IMR-90 (cell line): ENCODE measurements around the gene CROCC2. TPM values are rescaled to one million over a fixed set of nuclear protein-coding genes. Genes with fewer than 3 reads are reported as not detected.

Source experiments
- ATAC-seq: fragments of 200-7000 bp; cut with Tn5 transposase; 2 replicates; pipeline ENCODE4 v1.9.1; 2020; ENCODE audit warnings: low read depth, mild to moderate bottlenecking, moderate library complexity
- BruUV-seq: library from RNA; stranded (reverse); fragments of 400-500 nt; replicated peaks from 2 replicates; lab custom pipeline; 2021; lab: Mats Ljungman, UMichigan
- CTCF ChIA-PET: fragments of 300-600 bp; formaldehyde crosslinking; extraction: SDS; loops from one replicate; lab custom pipeline; 2021; ENCODE audit warnings: antibody characterized with exemption; lab: Yijun Ruan, JAX
- POLR2A ChIA-PET: fragments of 300-600 bp; sonication (Branson Sonifier 250); formaldehyde crosslinking; loops from one replicate; lab custom pipeline; 2022; ENCODE audit warnings: antibody characterized with exemption; ENCODE audit not compliant: unreplicated experiment; lab: Charles Lee
- DNase-seq: peaks from one replicate; pipeline ENCODE4 v3.0.0; 2013
- H2AFZ ChIP-seq: replicated peaks from 2 replicates; pipeline ENCODE3; 2013; ENCODE audit warnings: low read length, mild to moderate bottlenecking; ENCODE audit not compliant: poor library complexity
- H2AK5ac ChIP-seq: 2 replicates; pipeline ENCODE4 v1.6.1; 2013; ENCODE audit warnings: low read depth, low read length, inconsistent platforms
- H2AK9ac ChIP-seq: replicated peaks from 2 replicates; pipeline ENCODE3; 2013; ENCODE audit warnings: mild to moderate bottlenecking, low read depth, low read length, moderate library complexity; ENCODE audit not compliant: poor library complexity
- H2BK120ac ChIP-seq: 2 replicates; pipeline ENCODE4 v1.6.1; 2013; ENCODE audit warnings: low read depth, low read length, inconsistent platforms
- H2BK15ac ChIP-seq: 3 replicates; pipeline ENCODE4 v1.6.1; 2013; ENCODE audit warnings: low read depth, low read length, inconsistent platforms
- H2BK20ac ChIP-seq: 2 replicates; pipeline ENCODE4 v1.6.1; 2013; ENCODE audit warnings: low read depth, mild to moderate bottlenecking, inconsistent platforms, low read length, moderate library complexity
- H2BK5ac ChIP-seq: 2 replicates; pipeline ENCODE4 v1.6.1; 2013; ENCODE audit warnings: mild to moderate bottlenecking, low read depth, low read length, inconsistent platforms; ENCODE audit not compliant: poor library complexity, severe bottlenecking
- H3K14ac ChIP-seq: replicated peaks from 2 replicates; pipeline ENCODE4 v1.6.1; 2013; ENCODE audit warnings: low read depth, low read length, inconsistent platforms
- H3K18ac ChIP-seq: 2 replicates; pipeline ENCODE4 v1.6.1; 2013; ENCODE audit warnings: low read depth, low read length, control low read depth
- H3K23ac ChIP-seq: 2 replicates; pipeline ENCODE4 v1.6.1; 2013; ENCODE audit warnings: low read depth, low read length, inconsistent platforms
- H3K27ac ChIP-seq: 2 replicates; pipeline ENCODE4 v1.5.1; 2013; ENCODE audit warnings: mild to moderate bottlenecking, control low read depth, low read length; ENCODE audit not compliant: insufficient read depth
- H3K27me3 ChIP-seq: 2 replicates; pipeline ENCODE4 v1.6.1; 2013; ENCODE audit warnings: low read length; ENCODE audit not compliant: control insufficient read depth, insufficient read depth
- H3K36me3 ChIP-seq: 2 replicates; pipeline ENCODE4 v1.6.1; 2013; ENCODE audit warnings: low read length, mixed read lengths; ENCODE audit not compliant: control insufficient read depth, insufficient read depth
- H3K4ac ChIP-seq: 2 replicates; pipeline ENCODE4 v1.6.1; 2013; ENCODE audit warnings: low read depth, low read length, inconsistent platforms
- H3K4me1 ChIP-seq: 2 replicates; pipeline ENCODE4 v1.6.1; 2013; ENCODE audit warnings: low read length, mixed read lengths; ENCODE audit not compliant: control insufficient read depth, insufficient read depth
- H3K4me2 ChIP-seq: 2 replicates; pipeline ENCODE4 v1.6.1; 2013; ENCODE audit warnings: low read depth, mild to moderate bottlenecking, control low read depth, low read length, moderate library complexity
- H3K4me3 ChIP-seq: 2 replicates; pipeline ENCODE4 v1.5.1; 2013; ENCODE audit warnings: low read depth, mild to moderate bottlenecking, control low read depth, low read length, moderate library complexity; ENCODE audit not compliant: insufficient read depth
- H3K56ac ChIP-seq: 2 replicates; pipeline ENCODE4 v1.6.1; 2013; ENCODE audit warnings: low read length, inconsistent platforms; ENCODE audit not compliant: insufficient read depth; ENCODE audit errors: extremely low read depth
- H3K79me1 ChIP-seq, 2 experiments: 2 replicates each; pipeline ENCODE4 v1.6.1; 2013; ENCODE audit warnings: low read length in 2 of 2, inconsistent platforms in 1 of 2, low read depth in 1 of 2
- H3K9ac ChIP-seq: 2 replicates; pipeline ENCODE4 v1.6.1; 2013; ENCODE audit warnings: low read depth, low read length, control low read depth
- H3K9me1 ChIP-seq: 2 replicates; pipeline ENCODE4 v1.6.1; 2013; ENCODE audit warnings: low read length, inconsistent platforms; ENCODE audit not compliant: insufficient read depth
- H3K9me3 ChIP-seq: 2 replicates; pipeline ENCODE4 v1.6.1; 2013; ENCODE audit warnings: low read length; ENCODE audit not compliant: control insufficient read depth, insufficient read depth
- H4K20me1 ChIP-seq: 2 replicates; pipeline ENCODE4 v1.6.1; 2013; ENCODE audit warnings: low read length, inconsistent platforms; ENCODE audit not compliant: insufficient read depth
- H4K5ac ChIP-seq: 2 replicates; pipeline ENCODE4 v1.6.1; 2013; ENCODE audit warnings: mild to moderate bottlenecking, low read depth, low read length, control low read depth
- H4K8ac ChIP-seq, 2 experiments: 2 replicates each; pipeline ENCODE4 v1.6.1; 2013; ENCODE audit warnings: low read depth in 2 of 2, low read length in 2 of 2, control low read depth in 1 of 2, inconsistent platforms in 1 of 2
- H4K91ac ChIP-seq: 2 replicates; pipeline ENCODE4 v1.6.1; 2013; ENCODE audit warnings: low read depth, low read length, inconsistent platforms; ENCODE audit not compliant: insufficient read depth
- BHLHE40 ChIP-seq: fragments of 150-350 bp; IDR thresholded peaks from 2 replicates; pipeline ENCODE4 v1.6.1; 2016; ENCODE audit warnings: mild to moderate bottlenecking, low read depth, low read length
- CEBPB ChIP-seq: IDR thresholded peaks from 2 replicates; pipeline ENCODE4 v1.6.1; 2012; ENCODE audit warnings: low read depth, low read length, improper control_type of control experiment
- CHD1 ChIP-seq: IDR thresholded peaks from 2 replicates; pipeline ENCODE4 v1.6.1; 2012; ENCODE audit warnings: low read depth, low read length, improper control_type of control experiment
- FOS ChIP-seq: fragments of 150-350 bp; IDR thresholded peaks from 2 replicates; pipeline ENCODE4 v1.6.1; 2016; ENCODE audit warnings: low read depth, low read length
- MAZ ChIP-seq: IDR thresholded peaks from 2 replicates; pipeline ENCODE4 v1.6.1; 2012; ENCODE audit warnings: low read depth, mild to moderate bottlenecking, low read length, improper control_type of control experiment, moderate library complexity, borderline replicate concordance
- MXI1 ChIP-seq: IDR thresholded peaks from 2 replicates; pipeline ENCODE4 v1.6.1; 2012; ENCODE audit warnings: low read depth, mild to moderate bottlenecking, low read length, moderate library complexity, borderline replicate concordance
- NFE2L2 ChIP-seq: fragments of 150-350 bp; IDR thresholded peaks from 2 replicates; pipeline ENCODE4 v1.6.1; 2016; ENCODE audit warnings: low read depth, mild to moderate bottlenecking, low read length
- POLR2A ChIP-seq: IDR thresholded peaks from 2 replicates; pipeline ENCODE4 v1.6.1; 2012; ENCODE audit warnings: mild to moderate bottlenecking, low read depth, low read length
- RAD21 ChIP-seq: IDR thresholded peaks from 2 replicates; pipeline ENCODE4 v1.6.1; 2012; ENCODE audit warnings: low read length, improper control_type of control experiment
- RCOR1 ChIP-seq: IDR thresholded peaks from 2 replicates; pipeline ENCODE4 v1.6.1; 2012; ENCODE audit warnings: mild to moderate bottlenecking, low read length, improper control_type of control experiment; ENCODE audit not compliant: insufficient replicate concordance
- RFX5 ChIP-seq: IDR thresholded peaks from 2 replicates; pipeline ENCODE4 v1.8.0; 2012; ENCODE audit warnings: low read depth, mild to moderate bottlenecking, low read length, moderate library complexity
- SMC3 ChIP-seq: fragments of 150-350 bp; IDR thresholded peaks from 2 replicates; pipeline ENCODE4 v1.6.1; 2016; ENCODE audit warnings: low read depth, mild to moderate bottlenecking, antibody characterized with exemption, low read length, moderate library complexity
- WGBS, 2 experiments: methylation state at CpG; one replicate each; pipeline versions ENCODE4 v1.1.5 to v1.1.7; 2013; ENCODE audit warnings: missing lambda C conversion rate in 2 of 2; ENCODE audit not compliant: insufficient read length in 1 of 2; ENCODE audit errors: extremely low coverage in 2 of 2; 5-methylcytosine and 5-hydroxymethylcytosine counted together
- dilution Hi-C: fragments of 300-500 bp; cut with HindIII; formaldehyde crosslinking; loops from one replicate; pipeline ENCODE4 v1.14.3; 2018; ENCODE audit warnings: low sequenced_read_pairs; ENCODE audit not compliant: unreplicated experiment
- in situ Hi-C: fragments of 300-500 bp; cut with MboI; formaldehyde crosslinking; loops from 3 replicates; pipeline ENCODE4 v1.14.3; 2019; ENCODE audit warnings: low sequenced_read_pairs, inconsistent platforms, mixed read lengths
- intact Hi-C: fragments of 100-400 bp; cut with micrococcal nuclease; formaldehyde crosslinking; loops from 2 replicates; pipeline ENCODE4 v1.10.0; 2022
- polyA plus RNA-seq, 3 experiments: library from polyadenylated mRNA; depleted of rRNA; stranded (reverse); fragments of >200 nt; gene quantifications; 2 replicates each; pipeline ENCODE4 v1.2.3, GENCODE V29; 2012; ENCODE audit warnings: low replicate concordance in 1 of 3
- total RNA-seq: library from RNA; depleted of rRNA; stranded (reverse); fragments of >200 nt; gene quantifications from 2 replicates; pipeline ENCODE4 v1.2.3, GENCODE V29; 2012
- TF ChIP-seq, protein P1 (sequence below): fragments of 150-350 bp; IDR thresholded peaks from 2 replicates; pipeline ENCODE4 v1.6.1; 2016; ENCODE audit warnings: low read depth, mild to moderate bottlenecking, low read length, moderate library complexity, borderline replicate concordance
- TF ChIP-seq, protein P2 (sequence below): fragments of 150-350 bp; IDR thresholded peaks from 2 replicates; pipeline ENCODE4 v1.6.1; 2017; ENCODE audit warnings: mild to moderate bottlenecking, antibody characterized with exemption, low read length, low read depth
- TF ChIP-seq, protein P3 (sequence below): conservative IDR thresholded peaks from 2 replicates; pipeline ENCODE4 v1.5.1; 2012; ENCODE audit warnings: mild to moderate bottlenecking, low read depth, low read length, improper control_type of control experiment

CROCC2 gene
- total and polyA plus RNA-seq, 2 of the 4 experiments (the other 2 are of a cell fraction) = not detected

DNA sequence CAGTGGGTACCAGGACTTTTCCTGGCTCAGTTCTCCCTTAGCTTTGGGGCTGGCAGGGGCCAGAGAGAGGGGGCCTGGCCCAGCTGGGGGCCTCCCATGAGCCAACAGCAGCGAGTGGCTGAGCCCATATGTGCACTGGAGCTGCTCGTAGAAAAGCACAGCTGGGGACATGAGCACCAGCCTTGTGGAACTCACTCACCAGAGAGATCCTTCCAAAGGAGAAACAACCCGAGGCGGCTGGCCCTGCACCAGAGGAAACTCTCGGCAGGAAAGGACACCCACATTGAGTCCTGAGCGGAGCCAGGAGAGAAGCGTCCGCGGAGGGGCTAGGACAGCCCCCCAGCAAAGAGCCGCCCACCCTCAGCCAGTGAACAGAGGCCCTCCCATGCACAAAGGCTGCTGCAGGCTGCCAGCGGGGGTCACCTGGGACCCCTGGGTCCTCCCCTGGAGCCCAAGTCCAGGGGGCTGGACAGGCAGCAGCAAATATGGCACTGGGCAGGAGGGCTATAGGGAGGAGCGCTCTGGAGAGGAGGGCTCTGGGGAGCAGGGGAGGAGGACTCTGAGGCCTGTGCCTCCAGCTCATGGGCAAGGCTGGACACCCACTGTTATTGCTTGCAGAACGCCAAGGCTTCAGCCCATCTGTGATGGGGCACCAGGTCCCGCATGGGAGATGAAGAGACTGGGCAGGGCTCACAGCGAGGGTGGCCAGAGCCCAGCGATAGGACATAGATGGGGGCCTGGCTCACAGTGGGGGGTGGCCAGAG lies 50.2 kb downstream of the CROCC2 start:
- Histone ChIP-seq H3K9ac (no peak overlapping the region), H3K27me3 (peaks cover 36% of the 10 kb centered on the region; the same call in 1 of the 2 replicates), H2AK5ac (no peak overlapping the region), H2BK15ac (no peak overlapping the region), H3K4me3 (no peak overlapping the region), H3K36me3 (no peaks in the 10 kb centered on the region), H3K23ac (no peak overlapping the region), H4K91ac (no peak overlapping the region), H3K56ac (no peak overlapping the region), H3K79me1 (no peaks in the 10 kb centered on the region), H3K18ac (no peak overlapping the region), H4K20me1 (no peaks in the 10 kb centered on the region), H2BK5ac (no peak overlapping the region), H2BK20ac (no peak overlapping the region), H3K4me1 (peaks cover 21% of the 10 kb centered on the region; the same call in 1 of the 2 replicates), H3K9me1 (peaks cover 4% of the 10 kb centered on the region), H3K27ac (no peak overlapping the region), H3K14ac (no peak overlapping the region), H4K8ac (no peak overlapping the region), H3K9me3 (no peaks in the 10 kb centered on the region), H2AFZ (no peak overlapping the region), H3K4me2 (no peak overlapping the region), H2AK9ac (no peak overlapping the region), H4K5ac (no peak overlapping the region), H3K4ac (no peak overlapping the region), H2BK120ac (no peak overlapping the region)
- ATAC-seq (no peak), DNase-seq (no peak)
- ChIA-PET CTCF (no interaction called here), POLR2A (interaction anchor here (0.5 kb wide), 1 partner anchor 146 kb away, joined by 3 read pairs; the partner anchor contains the start of gene MTERF4)
- WGBS, 2 experiments = 38% methylated on average over 3 of the region's 16 CpGs; no CpG with 5 or more reads in 1 of the 2 experiments
- in situ Hi-C loops (no loop called here), dilution Hi-C loops (no loop called here), intact Hi-C loops (no loop called here)
- no TSS peak for BruUV-seq
- TF ChIP-seq, protein P1, sequence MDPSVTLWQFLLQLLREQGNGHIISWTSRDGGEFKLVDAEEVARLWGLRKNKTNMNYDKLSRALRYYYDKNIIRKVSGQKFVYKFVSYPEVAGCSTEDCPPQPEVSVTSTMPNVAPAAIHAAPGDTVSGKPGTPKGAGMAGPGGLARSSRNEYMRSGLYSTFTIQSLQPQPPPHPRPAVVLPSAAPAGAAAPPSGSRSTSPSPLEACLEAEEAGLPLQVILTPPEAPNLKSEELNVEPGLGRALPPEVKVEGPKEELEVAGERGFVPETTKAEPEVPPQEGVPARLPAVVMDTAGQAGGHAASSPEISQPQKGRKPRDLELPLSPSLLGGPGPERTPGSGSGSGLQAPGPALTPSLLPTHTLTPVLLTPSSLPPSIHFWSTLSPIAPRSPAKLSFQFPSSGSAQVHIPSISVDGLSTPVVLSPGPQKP = no peak
- no peak for TF ChIP-seq RFX5
- TF ChIP-seq NFE2L2 = no peak
- no peak for TF ChIP-seq FOS
- TF ChIP-seq, protein P2, sequence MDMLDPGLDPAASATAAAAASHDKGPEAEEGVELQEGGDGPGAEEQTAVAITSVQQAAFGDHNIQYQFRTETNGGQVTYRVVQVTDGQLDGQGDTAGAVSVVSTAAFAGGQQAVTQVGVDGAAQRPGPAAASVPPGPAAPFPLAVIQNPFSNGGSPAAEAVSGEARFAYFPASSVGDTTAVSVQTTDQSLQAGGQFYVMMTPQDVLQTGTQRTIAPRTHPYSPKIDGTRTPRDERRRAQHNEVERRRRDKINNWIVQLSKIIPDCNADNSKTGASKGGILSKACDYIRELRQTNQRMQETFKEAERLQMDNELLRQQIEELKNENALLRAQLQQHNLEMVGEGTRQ = no peak
- TF ChIP-seq, protein P3, sequence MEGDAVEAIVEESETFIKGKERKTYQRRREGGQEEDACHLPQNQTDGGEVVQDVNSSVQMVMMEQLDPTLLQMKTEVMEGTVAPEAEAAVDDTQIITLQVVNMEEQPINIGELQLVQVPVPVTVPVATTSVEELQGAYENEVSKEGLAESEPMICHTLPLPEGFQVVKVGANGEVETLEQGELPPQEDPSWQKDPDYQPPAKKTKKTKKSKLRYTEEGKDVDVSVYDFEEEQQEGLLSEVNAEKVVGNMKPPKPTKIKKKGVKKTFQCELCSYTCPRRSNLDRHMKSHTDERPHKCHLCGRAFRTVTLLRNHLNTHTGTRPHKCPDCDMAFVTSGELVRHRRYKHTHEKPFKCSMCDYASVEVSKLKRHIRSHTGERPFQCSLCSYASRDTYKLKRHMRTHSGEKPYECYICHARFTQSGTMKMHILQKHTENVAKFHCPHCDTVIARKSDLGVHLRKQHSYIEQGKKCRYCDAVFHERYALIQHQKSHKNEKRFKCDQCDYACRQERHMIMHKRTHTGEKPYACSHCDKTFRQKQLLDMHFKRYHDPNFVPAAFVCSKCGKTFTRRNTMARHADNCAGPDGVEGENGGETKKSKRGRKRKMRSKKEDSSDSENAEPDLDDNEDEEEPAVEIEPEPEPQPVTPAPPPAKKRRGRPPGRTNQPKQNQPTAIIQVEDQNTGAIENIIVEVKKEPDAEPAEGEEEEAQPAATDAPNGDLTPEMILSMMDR = no peak
- TF ChIP-seq CHD1 = no peak
- no peak for TF ChIP-seq BHLHE40
- TF ChIP-seq RCOR1 = no peak
- no peak for TF ChIP-seq MXI1
- TF ChIP-seq CEBPB = no peak
- no peak for TF ChIP-seq SMC3
- TF ChIP-seq POLR2A = no peak
- TF ChIP-seq RAD21 = no peak
- TF ChIP-seq MAZ = no peak
